Measurements from ENCODE around the gene OR56A4. TPM values are rescaled to one million over a fixed set of nuclear protein-coding genes. Genes with fewer than 3 reads are reported as not detected.
"Not testable (repeated sequence)": the region's sequence is repeated elsewhere in the genome, so short reads cannot be mapped to it uniquely, and the experiment has no call there.

The OR56A4 gene
- polyA plus RNA-seq, 4 donors = 0.01 to 0.06 TPM; not detected in 2

DNA sequence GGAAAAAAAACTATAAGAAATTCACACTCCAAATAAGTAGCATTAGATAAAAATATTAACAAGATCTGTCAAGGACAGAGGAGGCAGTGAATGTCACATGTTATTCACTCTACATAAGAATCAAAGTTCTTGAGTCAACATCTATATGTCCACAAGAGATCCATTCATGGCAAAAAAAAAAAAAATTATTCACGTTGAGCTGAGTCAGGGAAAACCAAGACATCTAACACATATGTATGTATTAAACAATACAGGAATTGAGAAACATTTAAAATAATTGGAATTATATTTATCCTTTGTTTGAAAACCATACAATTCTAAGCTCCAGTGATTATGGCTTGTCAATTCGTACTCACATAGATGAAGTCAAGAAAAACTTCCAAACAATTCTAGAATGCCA is 39.8 kb downstream of the OR56A4 start:
- DNase-seq (ENCODE audit: low read depth in 4 of 4, low spot score in 3 of 4) = no peak

DNA sequence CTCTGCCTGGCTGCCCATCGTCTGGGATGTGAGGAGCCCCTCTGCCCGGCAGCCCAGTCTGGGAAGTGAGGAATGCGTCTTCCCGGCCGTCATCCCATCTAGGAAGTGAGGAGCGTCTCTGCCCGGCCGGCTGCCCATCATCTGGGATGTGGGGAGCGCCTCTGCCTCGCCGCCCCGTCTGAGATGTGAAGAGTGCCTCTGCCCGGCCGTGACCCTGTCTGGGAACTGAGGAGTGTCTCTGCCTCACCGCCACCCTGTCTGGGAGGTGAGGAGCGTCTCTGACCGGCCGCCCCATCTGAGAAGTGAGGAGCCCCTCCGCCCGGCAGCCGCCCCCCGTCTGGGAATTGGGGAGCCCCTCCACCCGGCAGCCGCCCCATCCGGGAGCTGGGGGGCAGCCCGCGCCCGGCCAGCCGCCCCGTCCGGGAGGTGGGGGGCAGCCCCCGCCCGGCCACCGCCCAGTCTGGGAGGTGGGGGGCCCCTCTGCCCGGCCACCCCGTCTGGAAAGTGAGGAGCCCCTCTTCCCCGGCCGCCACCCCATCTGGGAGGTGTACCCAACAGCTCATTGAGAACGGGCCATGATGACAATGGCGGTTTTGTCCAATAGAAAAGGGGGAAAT is 45.9 kb downstream of the OR56A4 start:
- not testable (repeated sequence) for DNase-seq (ENCODE audit: low read depth in 4 of 4, low spot score in 3 of 4)

DNA sequence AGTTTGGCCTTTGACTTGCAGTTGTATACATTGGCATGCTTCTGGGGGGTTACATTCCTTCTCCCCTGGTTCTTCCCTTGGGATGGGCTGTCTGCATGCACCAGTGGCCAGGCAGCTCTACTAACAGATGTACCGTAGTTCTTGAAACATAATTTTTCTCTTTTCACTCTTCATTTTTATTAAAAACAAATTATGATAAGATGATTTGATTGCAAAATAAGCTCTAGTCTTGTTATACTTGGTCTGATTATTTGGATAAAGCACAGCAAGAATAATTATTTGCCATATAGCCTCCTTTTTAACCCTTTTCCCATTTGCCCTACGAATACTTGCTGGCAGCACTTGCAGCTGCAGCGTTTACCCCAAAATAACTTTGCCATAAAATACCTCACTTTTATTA is 51.2 kb downstream of the OR56A4 start:
- no peak for DNase-seq (ENCODE audit: low read depth in 4 of 4, low spot score in 3 of 4)

Other genes starting within 250 kb of the OR56A4 start
- gene OR52N5, start 223.6 kb downstream of the OR56A4 start, polyA plus RNA-seq (ENCODE audit: insufficient read length in 4 of 4) = not detected
- not detected for gene OR52N1, start 215.7 kb downstream of the OR56A4 start, polyA plus RNA-seq (ENCODE audit: insufficient read length in 4 of 4)
- not detected for gene OR52N2, start 198.0 kb downstream of the OR56A4 start, polyA plus RNA-seq (ENCODE audit: insufficient read length in 4 of 4)
- gene OR52E6, start 165.0 kb downstream of the OR56A4 start, polyA plus RNA-seq (ENCODE audit: insufficient read length in 4 of 4) = not detected
- gene OR52E8, start 149.3 kb downstream of the OR56A4 start, polyA plus RNA-seq (ENCODE audit: insufficient read length in 4 of 4) = not detected
- under 1 TPM in 1 of 4 donors, not detected in 3; 0.03 TPM for gene OR52E4, start 126.3 kb downstream of the OR56A4 start, polyA plus RNA-seq (ENCODE audit: insufficient read length in 4 of 4)
- not detected for gene OR52E5, start 113.7 kb downstream of the OR56A4 start, polyA plus RNA-seq (ENCODE audit: insufficient read length in 4 of 4)
- gene OR56A3, start 64.7 kb downstream of the OR56A4 start, polyA plus RNA-seq (ENCODE audit: insufficient read length in 4 of 4) = under 1 TPM in 1 of 4 donors, not detected in 3; 0.05 TPM
- gene OR56A5, start 38.5 kb downstream of the OR56A4 start, polyA plus RNA-seq (ENCODE audit: insufficient read length in 4 of 4) = not detected
- gene OR52L1, start 20.0 kb downstream of the OR56A4 start, polyA plus RNA-seq (ENCODE audit: insufficient read length in 4 of 4) = not detected
- gene OR56A1, start 23.8 kb upstream of the OR56A4 start, polyA plus RNA-seq (ENCODE audit: insufficient read length in 4 of 4) = under 1 TPM in 1 of 4 donors, not detected in 3; under 0.01 TPM
- under 1 TPM; 0.14 to 0.32 (median 0.22) TPM for gene OR56B4, start 100.7 kb upstream of the OR56A4 start, polyA plus RNA-seq (ENCODE audit: insufficient read length in 4 of 4)
- not detected for gene OR52B2, start 163.4 kb upstream of the OR56A4 start, polyA plus RNA-seq (ENCODE audit: insufficient read length in 4 of 4)
- under 1 TPM in 1 of 4 donors, not detected in 3; 0.10 TPM for gene OR52W1, start 192.3 kb upstream of the OR56A4 start, polyA plus RNA-seq (ENCODE audit: insufficient read length in 4 of 4)
- gene C11orf42, start 198.6 kb upstream of the OR56A4 start, polyA plus RNA-seq (ENCODE audit: insufficient read length in 4 of 4) = 1 to 10 TPM in 1 of 4 donors, under 1 TPM in 3; 0.70 to 1.2 (median 0.84) TPM
- gene FHIP1B, start 227.7 kb upstream of the OR56A4 start, polyA plus RNA-seq (ENCODE audit: insufficient read length in 4 of 4) = 10 to 100 TPM; 47.6 to 53.7 (median 51.2) TPM
- under 1 TPM; 0.23 to 0.32 (median 0.28) TPM for gene CNGA4, start 232.1 kb upstream of the OR56A4 start, polyA plus RNA-seq (ENCODE audit: insufficient read length in 4 of 4)

Measured in right renal pelvis (tissue), 4 donors.